Esophagus muscularis mucosa (tissue), 4 donors: ENCODE results near the gene RNF8. TPM values are rescaled to one million over a fixed set of nuclear protein-coding genes. Genes with fewer than 3 reads are reported as not detected.
A peak's percentile ranks its signal among the peaks of the same experiment; 100 is the strongest.

Source experiments
- DNase-seq: peaks from one replicate; pipeline ENCODE4 v3.0.0-alpha.2; 2017; ENCODE audit errors: extremely low spot score
- H3K27ac ChIP-seq, 4 donors: fragments of 200-600 bp; sonication (generic); replicated peaks in 1 of 4; 1 replicate in 3 of 4; 2 replicates in 1 of 4; pipeline ENCODE4 v1.5.1; 2016 to 2019; ENCODE audit warnings: mild to moderate bottlenecking in 1 of 4
- H3K27me3 ChIP-seq, 4 donors: fragments of 200-600 bp; sonication (generic); one replicate each; pipeline versions ENCODE4 v1.5.1 to v1.6.0; 2016 to 2019
- H3K36me3 ChIP-seq, 4 donors: fragments of 200-600 bp; sonication (generic); one replicate each; pipeline ENCODE4 v1.5.1; 2016 to 2019
- H3K4me1 ChIP-seq, 4 donors: fragments of 200-600 bp; sonication (generic); one replicate each; pipeline ENCODE4 v1.5.1; 2016 to 2019
- H3K4me3 ChIP-seq, 4 donors: fragments of 200-600 bp; sonication (generic); 1 replicate in 2 of 4; 2 replicates in 2 of 4; pipeline ENCODE4 v1.5.1; 2016 to 2019; ENCODE audit warnings: mild to moderate bottlenecking in 4 of 4, moderate library complexity in 1 of 4
- H3K9me3 ChIP-seq, 4 donors: fragments of 200-600 bp; sonication (generic); 1 replicate in 3 of 4; 2 replicates in 1 of 4; pipeline ENCODE4 v1.5.1; 2016 to 2019
- CTCF ChIP-seq, 3 experiments: fragments of 200-600 bp in 2 of 3; fragments of 450-650 bp in 1 of 3; sonication (generic) in 2 of 3; IDR thresholded peaks; one replicate each; pipeline ENCODE4 v1.5.1; 2017 to 2019; ENCODE audit warnings: antibody characterized with exemption in 3 of 3, mild to moderate bottlenecking in 2 of 3, moderate library complexity in 1 of 3
- EP300 ChIP-seq: sonication (generic); formaldehyde crosslinking; IDR thresholded peaks from one replicate; pipeline ENCODE4 v1.6.1; 2017; ENCODE audit warnings: antibody characterized with exemption
- POLR2A ChIP-seq: fragments of 450-650 bp; IDR thresholded peaks from one replicate; pipeline ENCODE4 v1.6.1; 2017; ENCODE audit warnings: antibody characterized with exemption, moderate library complexity, mild to moderate bottlenecking, low read depth
- POLR2AphosphoS5 ChIP-seq, 2 donors: sonication (generic); formaldehyde crosslinking; IDR thresholded peaks; one replicate each; pipeline ENCODE4 v1.6.1; 2017; ENCODE audit warnings: antibody characterized with exemption in 2 of 2
- WGBS: methylation state at CpG from one replicate; pipeline ENCODE4 v1.1.5; 2018; 5-methylcytosine and 5-hydroxymethylcytosine counted together
- intact Hi-C: fragments of 100-400 bp; cut with DNase I; formaldehyde crosslinking; loops from one replicate; pipeline ENCODE4 v1.15.1; 2023
- total RNA-seq, 4 donors: library from RNA; depleted of rRNA; stranded (reverse); fragments of >200 nt; gene quantifications; one replicate each; pipeline versions ENCODE4 v1.1.0 to v1.2.1, GENCODE V29; 2016

RNF8 gene
- total RNA-seq, 4 donors from 2014 or later, result 14.7 to 19.9 (median 18.3) TPM

GRCh38 chr6:37354526-37355384 is 972 bp downstream of the RNF8 start:
- Histone ChIP-seq H3K27me3 (no peaks in the 10 kb centered on the region), H3K4me3 (peak overlapping the region; percentile 81 to 99 (median 94)), H3K27ac (peak overlapping the region; percentile 70 to 78 (median 75)), H3K4me1 (peaks cover 12 to 26% (median 17%) of the 10 kb centered on the region in 4 donors), H3K36me3 (no peaks in the 10 kb centered on the region), H3K9me3 (no peaks in the 10 kb centered on the region)
- intact Hi-C loops, result no loop called here
- no peak for TF ChIP-seq CTCF (IDR thresholded peaks at IDR 0.05)
- TF ChIP-seq POLR2AphosphoS5 (IDR thresholded peaks at IDR 0.05), result no peak
- TF ChIP-seq POLR2A, result no peak
- TF ChIP-seq EP300, result no peak
- no peak for DNase-seq
- 4% methylated on average over 37 of the region's 44 CpGs for WGBS

- no peaks in the 10 kb centered on the region for H3K9me3 ChIP-seq
- H3K36me3 ChIP-seq, result peaks cover 4 to 23% (median 15%) of the 10 kb centered on the region in 4 donors
- 70% methylated on average over 1 of the region's 1 CpG for WGBS
- intact Hi-C loops, result no loop called here
- H3K27me3 ChIP-seq, result no peaks in the 10 kb centered on the region
- TF ChIP-seq POLR2AphosphoS5 (IDR thresholded peaks at IDR 0.05) (no peak), POLR2A (no peak), EP300 (no peak), CTCF (IDR thresholded peaks at IDR 0.05) (no peak)
- H3K4me3 ChIP-seq, result no peak overlapping the region
- H3K27ac ChIP-seq, result no peak overlapping the region
- no peak for DNase-seq
- H3K4me1 ChIP-seq, result peaks cover 12 to 26% (median 17%) of the 10 kb centered on the region in 4 donors
These were observed 3.5 kb downstream of the RNF8 start for GRCh38 chr6:37357288-37357687.

GRCh38 chr6:37357860-37358259 is 4.1 kb downstream of the RNF8 start:
- 92% methylated on average over 2 of the region's 2 CpGs for WGBS
- no peak for DNase-seq

GRCh38 chr6:37359039-37359438 is 5.3 kb downstream of the RNF8 start:
- DNase-seq, result no peak
- Histone ChIP-seq H3K9me3 (no peaks in the 10 kb centered on the region), H3K27ac (no peak overlapping the region), H3K4me3 (no peak overlapping the region), H3K36me3 (peaks cover 4 to 31% (median 28%) of the 10 kb centered on the region in 4 donors), H3K4me1 (peaks cover 9 to 19% (median 10%) of the 10 kb centered on the region in 4 donors), H3K27me3 (no peaks in the 10 kb centered on the region)
- intact Hi-C loops, result no loop called here
- TF ChIP-seq POLR2AphosphoS5 (IDR thresholded peaks at IDR 0.05) (no peak), EP300 (no peak), POLR2A (no peak), CTCF (IDR thresholded peaks at IDR 0.05) (no peak)
- 89% methylated on average over 3 of the region's 3 CpGs for WGBS

More at GRCh38 chr6:37357860-37358259, 4.1 kb downstream of the RNF8 start:
- Histone ChIP-seq H3K36me3 (peaks cover 4 to 29% (median 19%) of the 10 kb centered on the region in 4 donors), H3K27me3 (no peaks in the 10 kb centered on the region), H3K4me3 (no peak overlapping the region), H3K4me1 (peaks cover 12 to 26% (median 17%) of the 10 kb centered on the region in 4 donors), H3K9me3 (no peaks in the 10 kb centered on the region), H3K27ac (no peak overlapping the region)
- intact Hi-C loops, result no loop called here
- TF ChIP-seq CTCF (IDR thresholded peaks at IDR 0.05) (no peak), POLR2A (no peak), POLR2AphosphoS5 (IDR thresholded peaks at IDR 0.05) (no peak), EP300 (no peak)
